KBM-7 (cell line): ENCODE measurements around the gene TMCO5A.
"Not testable (repeated sequence)": the region's sequence is repeated elsewhere in the genome, so short reads cannot be mapped to it uniquely, and the experiment has no call there.

ENCODE experiments used
- DNase-seq: peaks from one replicate; pipeline ENCODE4 v3.0.0-alpha.2; 2015
- in situ Hi-C: fragments of 300-500 bp; cut with MboI; formaldehyde crosslinking; loops from 2 replicates; pipeline ENCODE4 v1.14.3; 2020; ENCODE audit warnings: low sequenced_read_pairs, low pct_unique_long_range_greater_than_20kb, mixed read lengths

Gene TMCO5A

GRCh38 chr15:37951999-37952398 lies 17.6 kb downstream of the TMCO5A start:
- no peak for DNase-seq
- in situ Hi-C loops = no loop called here

DNA sequence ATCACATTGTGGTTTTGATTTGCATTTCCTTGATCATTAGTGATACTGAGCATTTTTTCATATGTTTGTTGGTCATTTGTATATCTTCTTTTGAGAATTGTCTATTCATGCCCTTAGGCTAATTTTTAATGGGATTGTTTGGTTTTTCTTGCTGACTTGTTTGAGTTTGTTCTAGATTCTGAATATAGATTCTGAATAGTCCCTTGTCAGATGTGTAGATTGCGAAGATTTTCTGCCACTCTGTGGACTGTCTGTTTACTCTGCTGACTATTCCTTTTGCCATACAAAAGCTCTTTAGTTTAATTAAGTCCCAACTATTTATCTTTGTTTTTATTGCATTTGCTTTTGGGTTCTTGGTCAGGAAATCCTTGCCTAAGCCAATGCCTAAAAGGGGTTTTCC lies 26.3 kb downstream of the TMCO5A start:
- in situ Hi-C loops, DNase-seq: not testable (repeated sequence)

DNA sequence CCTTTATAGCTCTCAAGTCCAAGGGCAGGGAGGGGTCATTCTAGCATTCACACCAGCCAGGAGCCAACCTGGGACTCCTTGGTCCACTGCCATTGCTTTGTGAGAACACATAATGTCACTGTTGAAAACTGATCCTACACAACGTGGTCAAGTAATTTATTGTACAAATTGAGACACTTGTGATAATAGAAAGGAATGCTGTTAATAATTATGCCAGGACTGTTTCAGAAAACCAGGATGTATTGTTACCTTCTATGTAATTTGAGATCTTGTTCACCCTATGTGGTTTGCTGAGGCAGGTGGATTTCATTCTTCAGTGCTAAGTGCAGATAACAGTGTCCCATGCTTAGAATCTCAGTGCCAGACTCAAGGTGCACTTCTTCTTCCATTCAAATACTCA lies 33.3 kb downstream of the TMCO5A start:
- no peak for DNase-seq
- in situ Hi-C loops = no loop called here

GRCh38 chr15:37973856-37974255 lies 39.4 kb downstream of the TMCO5A start:
- in situ Hi-C loops = no loop called here
- no peak for DNase-seq

GRCh38 chr15:37978231-37978630 lies 43.8 kb downstream of the TMCO5A start:
- in situ Hi-C loops = loop anchor here (25.0 kb wide), 1 partner anchor 734 kb away; no protein-coding TSS in a partner anchor
- DNase-seq = no peak

GRCh38 chr15:37979671-37980409 lies 45.4 kb downstream of the TMCO5A start:
- in situ Hi-C loops = loop anchor here (25.0 kb wide), 1 partner anchor 732 kb away; no protein-coding TSS in a partner anchor
- no peak for DNase-seq

DNA sequence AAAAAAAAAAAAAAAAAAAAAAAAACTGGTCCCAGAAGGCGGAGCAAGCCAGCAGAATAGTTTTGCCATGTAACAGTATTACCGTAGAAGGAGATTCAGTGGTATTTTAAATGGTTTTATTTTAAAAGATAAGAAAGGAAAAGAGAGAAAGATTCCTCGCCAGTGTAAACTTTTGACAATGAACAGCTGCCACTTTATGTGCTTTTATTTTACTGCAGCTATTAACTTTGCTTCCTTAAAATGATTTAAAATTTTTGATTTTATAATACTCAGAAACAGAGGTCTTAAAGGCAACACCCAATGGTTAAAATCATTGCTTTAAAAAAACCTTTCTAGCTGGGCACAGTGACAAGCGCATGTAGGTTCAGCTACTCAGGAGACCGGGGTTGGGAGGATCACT lies 46.8 kb downstream of the TMCO5A start:
- in situ Hi-C loops = loop anchor here (25.0 kb wide), 1 partner anchor 731 kb away; no protein-coding TSS in a partner anchor
- DNase-seq = no peak

- in situ Hi-C loops = loop anchor here (25.0 kb wide), 1 partner anchor 731 kb away; no protein-coding TSS in a partner anchor
- DNase-seq = peak; percentile 37
Observed at GRCh38 chr15:37981775-37982174, 47.3 kb downstream of the TMCO5A start.

- DNase-seq = no peak
- in situ Hi-C loops = loop anchor here (25.0 kb wide), 1 partner anchor 728 kb away; no protein-coding TSS in a partner anchor
Observed at GRCh38 chr15:37984368-37984767, 49.9 kb downstream of the TMCO5A start.

GRCh38 chr15:37995461-37996347 lies 61.3 kb downstream of the TMCO5A start:
- in situ Hi-C loops = loop anchor here (25.0 kb wide), 1 partner anchor 717 kb away; no protein-coding TSS in a partner anchor
- DNase-seq = peak; percentile 75
